CD4-positive, alpha-beta T cell treated with Interleukin-10 for 1 hour (primary cell): ENCODE measurements around the gene GLIS1.

Experiments used
- DNase-seq: peaks from one replicate; pipeline ENCODE4 v3.0.0-alpha.2; 2020

Gene GLIS1

GRCh38 chr1:53514436-53514835, 224.5 kb downstream of the GLIS1 start:
- DNase-seq = no peak

DNA sequence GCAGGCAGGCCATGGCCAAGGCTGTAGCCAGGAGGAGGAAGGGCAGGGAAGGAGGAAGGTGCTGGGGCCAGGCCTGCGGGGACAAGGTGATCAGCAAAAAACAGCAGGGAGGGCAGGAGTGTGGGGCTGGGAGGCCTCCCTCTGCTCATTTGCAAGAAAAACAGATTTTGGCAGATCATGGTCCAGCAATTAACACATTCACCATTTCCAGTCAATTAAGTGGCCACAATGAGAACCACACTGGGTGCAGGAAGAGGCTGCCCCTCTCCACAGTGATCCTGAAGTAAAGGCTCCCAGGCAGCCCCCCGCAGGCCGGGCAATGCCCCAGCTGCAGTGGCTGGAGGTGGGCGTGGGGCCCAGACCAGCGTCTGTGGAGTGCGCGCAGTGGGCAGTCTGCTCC, 225.1 kb downstream of the GLIS1 start:
- no peak for DNase-seq

DNA sequence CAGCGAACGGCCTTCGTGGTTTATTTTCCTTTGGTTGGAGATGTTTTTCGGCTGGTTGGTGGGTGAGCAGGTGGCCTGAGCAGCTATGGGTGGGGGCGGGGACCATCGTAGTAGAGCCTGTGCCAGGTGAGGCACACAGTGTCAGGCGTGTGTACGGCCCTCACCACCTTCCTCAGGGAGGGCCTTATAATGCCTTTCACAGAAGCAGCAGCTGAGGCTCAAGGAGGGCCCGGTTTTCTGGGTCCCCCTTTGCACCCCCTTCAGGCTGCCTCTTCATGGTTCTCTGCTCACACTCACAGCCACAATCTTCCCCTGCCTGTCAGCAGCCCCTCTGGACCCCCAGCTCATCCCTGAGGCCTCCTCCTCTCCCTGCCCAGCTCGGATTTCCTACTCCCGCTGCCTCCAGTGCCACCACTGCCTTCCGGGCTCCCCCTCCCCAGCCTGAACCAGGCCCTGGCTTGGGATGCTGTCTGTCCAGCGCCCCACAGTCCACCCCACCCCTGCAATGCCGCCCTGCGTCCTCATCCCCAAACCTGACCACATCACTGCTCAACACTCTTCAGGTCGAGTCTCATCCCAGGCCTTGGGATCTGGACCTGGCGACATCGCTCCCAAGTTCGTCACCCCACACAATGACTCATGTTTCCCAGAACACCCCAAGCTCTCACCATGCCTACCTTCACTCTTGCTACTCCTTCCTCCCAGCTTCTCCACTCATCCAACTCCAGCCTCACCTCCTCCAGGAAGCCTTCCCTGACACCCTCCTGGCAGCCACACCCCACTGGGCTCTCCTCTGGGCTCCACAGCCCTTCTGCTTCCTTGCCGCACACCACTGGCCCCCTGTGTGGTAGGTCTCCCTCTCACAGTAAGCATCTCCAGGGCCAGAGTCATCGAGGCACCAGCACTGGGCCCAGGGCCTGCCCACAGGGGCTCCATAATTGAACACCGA, 225.9 kb downstream of the GLIS1 start:
- no peak for DNase-seq

- no peak for DNase-seq
Observed at GRCh38 chr1:53511933-53512806, 226.8 kb downstream of the GLIS1 start.

- DNase-seq = no peak
Observed at GRCh38 chr1:53511323-53511932, 227.5 kb downstream of the GLIS1 start.

DNA sequence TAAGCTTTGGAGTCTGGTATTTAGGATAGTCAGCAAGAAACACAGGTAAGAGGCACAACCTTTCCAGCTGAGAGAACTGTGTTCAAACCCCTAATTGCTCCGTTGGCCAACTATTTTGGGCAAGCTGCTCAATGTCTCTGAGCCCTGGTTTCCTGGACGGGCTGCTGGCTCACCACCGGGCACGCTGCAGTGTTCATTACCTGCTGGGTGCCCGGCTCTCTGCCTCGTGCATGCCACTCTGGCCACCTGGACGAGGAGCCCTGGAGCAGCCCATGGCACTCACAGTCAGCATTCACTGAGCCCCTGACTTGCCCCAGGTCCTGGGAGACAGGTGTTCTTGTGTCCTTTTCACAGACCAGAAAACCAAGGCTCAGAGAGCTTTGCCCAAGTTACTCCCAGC, 228.7 kb downstream of the GLIS1 start:
- DNase-seq = no peak

GRCh38 chr1:53509775-53510174, 229.2 kb downstream of the GLIS1 start:
- DNase-seq = no peak

DNA sequence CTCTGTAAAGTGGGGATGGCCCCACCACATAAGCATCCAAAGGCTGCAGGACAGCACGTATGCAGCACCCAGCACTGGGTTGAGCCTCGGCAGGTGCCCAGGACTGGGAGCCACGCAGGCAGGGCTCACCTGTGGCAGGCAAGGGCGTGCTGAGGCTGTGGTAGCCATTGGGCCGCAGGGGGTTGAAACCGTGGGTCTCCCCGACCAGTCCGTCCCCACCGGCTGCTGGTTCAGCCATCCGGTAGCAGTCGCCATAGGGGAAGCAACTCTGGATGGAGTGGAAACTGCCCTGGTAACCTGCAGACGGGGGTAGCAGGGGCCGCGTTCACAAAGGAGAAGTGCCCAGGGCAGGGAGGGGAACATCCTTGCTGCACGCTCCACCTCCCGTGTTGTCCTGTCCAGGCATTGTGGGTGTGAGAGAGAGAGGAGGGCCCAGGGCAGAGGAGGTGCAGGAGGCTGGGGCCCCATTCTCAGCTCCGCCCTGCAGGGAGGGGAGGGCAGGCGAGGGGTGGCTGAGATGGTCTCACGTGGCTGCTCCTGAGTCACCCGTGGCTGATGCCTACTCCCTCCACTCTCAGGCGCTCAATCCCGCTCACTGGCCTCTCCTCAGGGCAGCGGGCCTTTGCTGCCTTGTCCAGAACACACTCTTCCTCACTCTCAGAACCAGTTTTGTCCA, 229.8 kb downstream of the GLIS1 start:
- no peak for DNase-seq

DNA sequence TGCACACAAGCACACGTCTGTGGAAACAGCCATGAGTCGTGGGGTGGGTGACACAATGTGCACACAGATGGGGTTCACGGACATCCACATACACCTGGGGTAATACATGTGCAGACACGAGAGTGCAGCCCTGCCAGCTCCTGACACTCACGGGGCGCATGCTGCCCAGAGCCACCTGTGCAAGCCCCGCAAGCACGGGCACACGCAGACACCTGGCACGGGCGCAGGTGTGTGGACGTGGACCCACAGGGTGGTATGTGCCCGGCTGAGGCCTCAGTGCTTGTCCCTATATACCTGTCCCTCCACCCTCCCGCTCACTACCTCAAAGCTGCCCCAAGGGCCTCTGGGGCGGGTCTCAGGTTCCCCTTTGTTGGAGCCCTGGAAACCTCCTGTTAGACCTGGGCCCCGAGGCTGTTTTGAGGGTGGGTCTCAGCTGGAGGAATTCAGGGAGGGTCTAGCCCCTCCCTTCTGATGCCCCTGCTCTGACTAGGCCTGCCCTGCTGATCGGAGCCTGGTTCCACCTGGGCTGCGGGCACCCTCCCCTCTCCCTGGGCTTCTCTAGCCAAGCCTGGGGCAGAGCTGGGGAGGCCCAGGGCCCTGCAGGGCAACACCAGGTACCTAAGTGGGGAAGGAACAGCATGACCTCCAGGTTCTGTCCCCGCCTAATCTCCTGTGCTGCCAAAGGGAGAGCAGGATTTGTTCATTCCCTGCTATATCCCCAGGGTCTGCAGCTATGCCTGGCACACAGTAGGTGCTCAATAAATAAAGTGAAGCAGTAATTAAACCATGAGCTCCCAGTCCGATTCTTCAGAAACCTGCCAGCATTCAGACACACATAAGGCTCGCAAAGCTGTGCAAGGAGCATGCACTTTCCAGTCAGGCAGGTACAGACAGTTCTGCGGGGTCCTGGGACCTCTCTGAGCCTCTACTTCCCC, 230.6 kb downstream of the GLIS1 start:
- no peak for DNase-seq

DNA sequence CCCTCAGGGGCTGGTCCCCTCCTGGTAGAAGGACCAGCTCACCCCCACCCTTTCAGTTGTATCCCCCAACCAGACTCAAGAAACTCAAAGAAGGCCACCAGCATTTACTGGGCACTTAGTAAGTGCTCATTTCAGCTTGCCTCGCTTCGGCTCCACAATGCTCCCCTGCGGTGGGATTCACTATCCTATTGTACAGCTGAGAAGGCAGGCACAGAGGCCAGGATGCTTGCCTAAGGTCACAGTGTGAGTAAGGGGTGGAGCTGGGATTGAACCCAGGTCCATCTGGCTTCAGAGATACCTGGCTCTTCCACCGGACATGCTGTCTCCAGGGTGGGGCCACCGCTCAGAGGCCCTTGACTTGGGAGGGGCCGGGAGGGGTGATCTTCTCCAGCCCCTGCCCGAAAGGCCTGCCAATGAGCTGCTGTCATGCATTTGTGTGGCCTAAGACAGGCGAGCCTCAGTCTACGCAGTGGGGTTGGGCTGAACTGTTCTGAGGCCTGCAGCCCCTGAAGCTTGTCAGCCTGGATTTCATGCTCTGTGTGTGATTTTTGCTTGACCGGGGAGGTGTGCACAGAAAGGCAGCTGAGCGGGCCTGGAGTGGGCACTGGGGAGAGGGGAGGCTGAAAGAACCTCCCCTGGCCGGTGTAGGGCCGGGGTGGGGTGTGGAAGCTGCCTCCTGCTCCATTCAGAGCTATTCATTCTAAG, 231.7 kb downstream of the GLIS1 start:
- DNase-seq = no peak

DNA sequence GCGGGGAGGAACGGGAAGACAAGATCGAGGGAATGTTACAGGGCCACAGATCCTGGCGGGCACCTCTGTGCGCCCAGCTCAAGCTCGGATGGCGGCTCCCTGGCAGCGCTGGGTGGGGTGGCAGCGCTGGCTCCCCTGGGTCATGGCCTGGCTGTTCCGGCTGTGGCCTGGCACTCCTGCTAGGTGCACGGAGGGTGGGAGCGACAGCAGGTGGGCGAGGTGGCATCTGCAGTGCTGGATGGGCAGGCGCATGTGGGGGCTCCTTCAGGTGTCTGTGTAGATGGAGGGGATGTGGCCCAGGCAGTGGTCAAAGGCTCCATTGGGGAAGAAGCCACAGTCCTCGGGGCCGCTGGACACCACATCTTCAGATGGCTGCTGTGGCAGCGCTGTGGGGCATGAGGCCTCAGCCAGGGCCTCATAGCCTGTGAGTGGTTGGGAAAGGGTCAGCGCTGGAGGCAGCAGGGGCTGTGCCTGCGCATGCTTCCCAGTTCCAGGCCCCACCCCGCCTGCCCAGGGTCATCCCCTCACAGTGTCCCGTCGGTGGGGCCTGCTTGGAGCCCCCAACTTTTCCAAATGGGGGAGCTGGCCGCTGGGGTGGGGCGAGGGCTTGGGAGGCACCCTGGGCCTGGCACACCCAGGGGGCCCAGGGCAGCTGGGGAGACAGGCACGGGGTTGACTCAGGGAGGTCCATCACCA, 232.5 kb downstream of the GLIS1 start:
- no peak for DNase-seq

DNA sequence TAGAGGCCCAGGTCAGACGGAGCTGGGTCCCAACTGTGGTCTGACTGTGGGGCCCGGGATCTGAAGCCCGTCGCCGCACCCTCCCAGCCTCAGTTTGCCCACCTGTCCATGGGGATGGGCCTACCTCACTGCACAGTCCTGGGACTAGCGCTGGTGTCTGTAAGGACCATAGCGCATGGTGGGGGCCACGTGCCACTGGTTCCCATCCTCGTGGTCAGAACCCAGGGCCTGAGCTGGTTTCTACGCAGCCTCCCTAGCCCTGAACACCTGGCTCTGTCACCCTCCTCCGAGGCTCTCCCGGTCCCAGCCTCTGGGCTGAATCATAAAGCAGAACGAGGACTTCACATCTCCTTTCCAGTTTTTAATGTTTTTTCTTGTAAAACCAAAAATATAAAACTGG, 233.1 kb downstream of the GLIS1 start:
- DNase-seq = no peak

DNA sequence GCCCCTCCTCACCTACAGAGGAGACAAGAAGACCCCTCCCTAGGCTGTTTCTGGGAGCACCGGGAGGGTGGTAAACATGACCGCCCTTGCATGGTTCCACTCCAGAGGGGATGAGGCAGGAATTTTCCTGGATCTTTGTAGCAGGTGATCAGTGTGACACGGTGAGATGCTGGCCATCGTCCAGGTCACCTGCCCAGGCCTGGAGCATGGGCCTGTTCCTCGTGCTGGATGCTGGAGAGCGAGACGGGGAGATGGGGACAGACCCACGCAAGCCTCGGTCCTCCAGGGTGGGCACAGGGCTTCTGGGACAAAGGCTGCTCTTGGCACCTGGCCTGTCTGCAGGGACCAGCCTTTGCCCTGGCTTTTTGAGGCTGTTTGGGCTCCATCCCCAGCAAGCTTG, 233.6 kb downstream of the GLIS1 start:
- DNase-seq = no peak

- no peak for DNase-seq
Observed at GRCh38 chr1:53504901-53505300, 234.1 kb downstream of the GLIS1 start.

- DNase-seq = no peak
Observed at GRCh38 chr1:53503433-53504217, 235.3 kb downstream of the GLIS1 start.

GRCh38 chr1:53502641-53503432, 236.1 kb downstream of the GLIS1 start:
- no peak for DNase-seq

GRCh38 chr1:53501065-53502005, 237.6 kb downstream of the GLIS1 start:
- no peak for DNase-seq
